ENCODE results near the gene PPTC7. TPM values are rescaled to one million over a fixed set of nuclear protein-coding genes. Genes with fewer than 3 reads are reported as not detected.
A peak's percentile ranks its signal among the peaks of the same experiment; 100 is the strongest.

PPTC7 gene
- total and polyA plus RNA-seq, 10 of the 15 experiments (the other 5 are each of a cell fraction or from before 2014, with no cell fraction given) = 4.0 to 69.6 (median 12.3) TPM

- TF ChIP-seq HDGF (IDR thresholded peaks at IDR 0.05) = peak; percentile 92
- no peak for TF ChIP-seq ZZZ3 (IDR thresholded peaks at IDR 0.05; ENCODE audit: control insufficient read depth, insufficient read length, low read depth)
- TF ChIP-seq GABPA (IDR thresholded peaks at IDR 0.05; ENCODE audit: low read depth) = no peak
- TF ChIP-seq, protein P1, sequence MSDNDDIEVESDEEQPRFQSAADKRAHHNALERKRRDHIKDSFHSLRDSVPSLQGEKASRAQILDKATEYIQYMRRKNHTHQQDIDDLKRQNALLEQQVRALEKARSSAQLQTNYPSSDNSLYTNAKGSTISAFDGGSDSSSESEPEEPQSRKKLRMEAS (IDR thresholded peaks at IDR 0.05; ENCODE audit: low read depth, low read length) = peak; percentile 56; the same call in 1 of the 2 replicates
- TF ChIP-seq HDAC2 (IDR thresholded peaks at IDR 0.05) = no peak
- peak; percentile 89 for TF ChIP-seq DPF2 (IDR thresholded peaks at IDR 0.05)
- TF ChIP-seq ESRRA (IDR thresholded peaks at IDR 0.05; ENCODE audit: low read length) = peak; percentile 95
- 0 out of 2 replicates have a peak, but pooled peaks have one; percentile 20 for TF ChIP-seq ZNF24 (IDR thresholded peaks at IDR 0.05)
- TF ChIP-seq CREM (IDR thresholded peaks at IDR 0.05; ENCODE audit: low read depth) = 0 out of 2 replicates have a peak, but pooled peaks have one; percentile 27
These were observed 612 bp downstream of the PPTC7 start (continued) for GRCh38 chr12:110582276-110583136.

DNA sequence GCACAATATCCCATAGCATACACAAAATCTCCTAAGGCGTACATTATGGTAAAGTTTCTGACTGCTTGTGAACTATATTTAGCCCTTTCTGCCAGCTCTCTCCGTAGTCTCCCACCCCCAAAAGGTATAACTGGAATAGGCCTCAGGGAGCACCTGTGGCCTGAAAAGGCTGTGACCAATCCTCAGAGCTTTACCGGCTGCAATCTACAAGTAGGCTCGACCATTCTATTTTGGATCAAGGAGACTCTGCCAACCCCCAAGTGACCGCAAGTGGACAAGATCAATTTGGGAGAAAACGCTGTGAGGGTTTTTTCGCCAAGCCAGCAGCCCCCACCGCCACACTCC is 1.2 kb downstream of the PPTC7 start:
- intact Hi-C loops (cut with micrococcal nuclease; ENCODE audit: unreplicated experiment) (loop anchor here (2.0 to 5.0 kb wide), 2 partner anchors 51 to 135 kb away; no protein-coding TSS in a partner anchor), in situ Hi-C loops (cut with MboI) (no loop called here)
- WGBS (ENCODE audit: insufficient coverage, insufficient replicate concordance, low lambda C conversion rate, missing lambda C conversion rate) = 0% methylated on average over 8 of the region's 8 CpGs
- Histone ChIP-seq H3K4me2 (ENCODE audit: control insufficient read depth, insufficient read depth) (peak overlapping the region; percentile 83), H3K79me2 (ENCODE audit: control insufficient read depth, insufficient read depth, low read length) (peaks cover 67% of the 10 kb centered on the region), H3K36me3 (ENCODE audit: control insufficient read depth in 2 of 2, insufficient read depth in 2 of 2, low read length in 1 of 2) (peaks cover 0 to 5% of the 10 kb centered on the region in 2 experiments; a peak in 1 of 4 replicates), H4K20me1 (ENCODE audit: control insufficient read depth, insufficient read depth) (no peaks in the 10 kb centered on the region), H3K27me3 (replicated peaks in 1 of 2; ENCODE audit: control insufficient read depth in 2 of 2, insufficient read depth in 2 of 2, low read length in 1 of 2) (no peaks in the 10 kb centered on the region), H3K27ac (ENCODE audit: control insufficient read depth, insufficient read depth) (peak overlapping the region; percentile 95), H3K4me1 (ENCODE audit: control insufficient read depth, insufficient read depth, low read length) (peaks cover 36% of the 10 kb centered on the region), H2AFZ (ENCODE audit: control insufficient read depth, low read depth, low read length) (no peak overlapping the region), H3K9ac (ENCODE audit: control insufficient read depth, insufficient read depth, low read length) (peak overlapping the region; percentile 96), H3K9me3 (replicated peaks; ENCODE audit: control insufficient read depth, insufficient read depth, low read length) (no peaks in the 10 kb centered on the region), H3K4me3 (peak overlapping the region; percentile 82)
- ChIA-PET RAD21 (ENCODE audit: unreplicated experiment) (interaction anchor here (0.7 to 5.4 kb wide), 13 partner anchors 8 to 132 kb away, joined by 3 to 73 read pairs (median 4); partner anchors contain the start of genes ARPC3, FAM216A, GPN3 and TCTN1), SMC1A (ENCODE audit: uncharacterized antibody, unreplicated experiment) (interaction anchor here (1.8 to 11.7 kb wide), 6 partner anchors 18 to 113 kb away, joined by 4 to 308 read pairs (median 30); partner anchors contain the start of gene FAM216A), CTCF (interaction anchor here (0.6 to 4.1 kb wide), 3 partner anchors 9 to 29 kb away, joined by 4 to 40 read pairs (median 4); no protein-coding TSS in a partner anchor), POLR2A (interaction anchor here (0.9 to 8.8 kb wide), 9 partner anchors 8 to 588 kb away, joined by 3 to 122 read pairs (median 4); partner anchors contain the start of genes FAM216A and GPN3)
- no peak for FAIRE-seq
- DNase-seq (ENCODE audit: low read depth, low spot score) = no peak
- BruUV-seq (replicated peaks) = no TSS peak
- TF ChIP-seq MEF2B (IDR thresholded peaks at IDR 0.05; ENCODE audit: partially characterized antibody, poor library complexity, severe bottlenecking) (peak; percentile 11), ATF2 (IDR thresholded peaks at IDR 0.05; ENCODE audit: low read length) (no peak), RUNX3 (IDR thresholded peaks at IDR 0.05; ENCODE audit: low read length) (peak; percentile 42; the same call in 1 of the 2 replicates), NR2C1 (IDR thresholded peaks at IDR 0.05) (0 out of 2 replicates have a peak, but pooled peaks have one; percentile 2), TCF3 (IDR thresholded peaks at IDR 0.05; ENCODE audit: borderline replicate concordance, insufficient read depth, low read depth, low read length) (no peak)
- TF ChIP-seq, protein P2, sequence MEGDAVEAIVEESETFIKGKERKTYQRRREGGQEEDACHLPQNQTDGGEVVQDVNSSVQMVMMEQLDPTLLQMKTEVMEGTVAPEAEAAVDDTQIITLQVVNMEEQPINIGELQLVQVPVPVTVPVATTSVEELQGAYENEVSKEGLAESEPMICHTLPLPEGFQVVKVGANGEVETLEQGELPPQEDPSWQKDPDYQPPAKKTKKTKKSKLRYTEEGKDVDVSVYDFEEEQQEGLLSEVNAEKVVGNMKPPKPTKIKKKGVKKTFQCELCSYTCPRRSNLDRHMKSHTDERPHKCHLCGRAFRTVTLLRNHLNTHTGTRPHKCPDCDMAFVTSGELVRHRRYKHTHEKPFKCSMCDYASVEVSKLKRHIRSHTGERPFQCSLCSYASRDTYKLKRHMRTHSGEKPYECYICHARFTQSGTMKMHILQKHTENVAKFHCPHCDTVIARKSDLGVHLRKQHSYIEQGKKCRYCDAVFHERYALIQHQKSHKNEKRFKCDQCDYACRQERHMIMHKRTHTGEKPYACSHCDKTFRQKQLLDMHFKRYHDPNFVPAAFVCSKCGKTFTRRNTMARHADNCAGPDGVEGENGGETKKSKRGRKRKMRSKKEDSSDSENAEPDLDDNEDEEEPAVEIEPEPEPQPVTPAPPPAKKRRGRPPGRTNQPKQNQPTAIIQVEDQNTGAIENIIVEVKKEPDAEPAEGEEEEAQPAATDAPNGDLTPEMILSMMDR (IDR thresholded peaks at IDR 0.05 in 2 of 3, conservative IDR thresholded peaks at IDR 0.05 in 1 of 3; ENCODE audit: control insufficient read depth in 2 of 3, extremely low read depth in 1 of 3, insufficient read depth in 1 of 3, low read depth in 3 of 3, low read length in 3 of 3) = no peak
- ATAC-seq = no peak

Measured in GM12878 (cell line).